Endothelial cell of umbilical vein (primary cell): ENCODE data around the gene NLGN1. TPM values are rescaled to one million over a fixed set of nuclear protein-coding genes. Genes with fewer than 3 reads are reported as not detected.

Experiments used
- BruUV-seq: library from RNA; stranded (reverse); fragments of 400-500 nt; replicated peaks from 2 replicates; lab custom pipeline; 2021; lab: Mats Ljungman, UMichigan
- CTCF ChIA-PET: fragments of 300-600, 350-600 bp; sonication (Branson Sonifier 250); formaldehyde crosslinking; loops from one replicate; lab custom pipeline; 2021; ENCODE audit warnings: antibody characterized with exemption, inconsistent platforms; lab: Charles Lee
- POLR2A ChIA-PET: fragments of 300-600, 350-600 bp; sonication (Branson Sonifier 250); formaldehyde crosslinking; loops from one replicate; lab custom pipeline; 2021; ENCODE audit warnings: antibody characterized with exemption, inconsistent platforms; lab: Charles Lee
- DNase-seq: peaks from one replicate; pipeline ENCODE4 v3.0.0-alpha.2; 2011; ENCODE audit warnings: low read depth, low spot score
- FAIRE-seq: peaks from 2 replicates; lab custom pipeline; 2011; peaks lifted over from hg19 to GRCh38; lab: Jason Lieb, UNC
- H2AFZ ChIP-seq: 2 replicates; pipeline ENCODE4 v1.6.0; 2012; ENCODE audit warnings: low read depth, low read length, control low read depth, inconsistent platforms
- H3K27ac ChIP-seq: 2 replicates; pipeline ENCODE4 v1.5.1; 2011; ENCODE audit warnings: low read depth, mild to moderate bottlenecking, control low read depth, low read length, moderate library complexity; ENCODE audit not compliant: insufficient read depth
- H3K27me3 ChIP-seq, 2 experiments: 2 replicates each; pipeline versions ENCODE4 v1.6.0 to v1.6.1; 2011; ENCODE audit warnings: low read length in 2 of 2, mixed read lengths in 1 of 2; ENCODE audit not compliant: control insufficient read depth in 2 of 2, insufficient read depth in 2 of 2
- H3K36me3 ChIP-seq, 2 experiments: 2 replicates in 1 of 2; 3 replicates in 1 of 2; pipeline ENCODE4 v1.5.1; 2011; ENCODE audit warnings: low read length in 2 of 2, mild to moderate bottlenecking in 1 of 2, moderate library complexity in 1 of 2; ENCODE audit not compliant: control insufficient read depth in 2 of 2, insufficient read depth in 2 of 2; ENCODE audit errors: extremely low read depth in 1 of 2
- H3K4me1 ChIP-seq: 3 replicates; pipeline ENCODE4 v1.5.1; 2011; ENCODE audit warnings: mild to moderate bottlenecking, low read length; ENCODE audit not compliant: control insufficient read depth, insufficient read depth; ENCODE audit errors: extremely low read depth
- H3K4me2 ChIP-seq: 2 replicates; pipeline ENCODE4 v1.6.1; 2011; ENCODE audit warnings: low read length, control low read depth, mixed read lengths; ENCODE audit not compliant: insufficient read depth
- H3K4me3 ChIP-seq, 3 experiments: fragments of 200-600 bp in 1 of 3; sonication (generic), shearing (Covaris generic) in 1 of 3; replicated peaks in 1 of 3; 2 replicates each; pipeline ENCODE4 v1.5.1; 2011 to 2016; ENCODE audit warnings: control low read depth in 3 of 3, low read length in 3 of 3, mild to moderate bottlenecking in 2 of 3, inconsistent platforms in 1 of 3, low read depth in 1 of 3, moderate library complexity in 1 of 3; ENCODE audit not compliant: insufficient read depth in 1 of 3
- H3K79me2 ChIP-seq: 2 replicates; pipeline ENCODE4 v1.6.0; 2012; ENCODE audit warnings: low read length, inconsistent platforms; ENCODE audit not compliant: control insufficient read depth, insufficient read depth
- H3K9ac ChIP-seq: replicated peaks from 2 replicates; pipeline ENCODE3; 2011; ENCODE audit warnings: low read length, control low read depth; ENCODE audit not compliant: insufficient read depth; ENCODE audit errors: extremely low read depth
- H3K9me1 ChIP-seq: replicated peaks from 3 replicates; pipeline ENCODE4 v1.6.0; 2011; ENCODE audit warnings: mild to moderate bottlenecking, low read length; ENCODE audit not compliant: control insufficient read depth, insufficient read depth; ENCODE audit errors: extremely low read depth
- H3K9me3 ChIP-seq: replicated peaks from 2 replicates; pipeline ENCODE4 v1.5.1; 2012; ENCODE audit warnings: low read length, inconsistent platforms; ENCODE audit not compliant: control insufficient read depth, insufficient read depth
- H4K20me1 ChIP-seq: replicated peaks from 2 replicates; pipeline ENCODE3; 2011; ENCODE audit warnings: mild to moderate bottlenecking, low read length; ENCODE audit not compliant: control insufficient read depth, insufficient read depth; ENCODE audit errors: extremely low read depth
- CTCF ChIP-seq, 2 donors: IDR thresholded peaks; 1 replicate in 1 of 2; 2 replicates in 1 of 2; pipeline ENCODE4 v1.5.1; 2011; ENCODE audit warnings: low read length in 2 of 2, mild to moderate bottlenecking in 2 of 2, moderate library complexity in 2 of 2, control low read depth in 1 of 2, inconsistent platforms in 1 of 2, low read depth in 1 of 2; ENCODE audit not compliant: insufficient read depth in 1 of 2; ENCODE audit errors: extremely low read depth in 1 of 2
- EZH2 ChIP-seq: IDR thresholded peaks from 2 replicates; pipeline ENCODE4 v1.6.1; 2012; ENCODE audit warnings: borderline replicate concordance, low read depth, mild to moderate bottlenecking, moderate library complexity, low read length, inconsistent platforms; ENCODE audit not compliant: severe bottlenecking
- GATA2 ChIP-seq: IDR thresholded peaks from 2 replicates; pipeline ENCODE4 v1.7.0; 2011; ENCODE audit warnings: low read depth, mild to moderate bottlenecking, moderate library complexity, mixed read lengths, low read length; ENCODE audit not compliant: insufficient read length, insufficient read depth
- JUN ChIP-seq: IDR thresholded peaks from 2 replicates; pipeline ENCODE4 v1.6.1; 2011; ENCODE audit warnings: borderline replicate concordance, low read depth; ENCODE audit not compliant: insufficient read length, insufficient read depth
- MAX ChIP-seq: IDR thresholded peaks from 2 replicates; pipeline ENCODE4 v1.6.1; 2011; ENCODE audit not compliant: insufficient read depth, insufficient read length
- MYC ChIP-seq: IDR thresholded peaks from one replicate; pipeline ENCODE4 v1.6.1; 2011; ENCODE audit warnings: mild to moderate bottlenecking, low read depth, low read length
- POLR2A ChIP-seq: IDR thresholded peaks from 2 replicates; pipeline ENCODE4 v1.6.1; 2012; ENCODE audit warnings: low read depth, mild to moderate bottlenecking, control low read depth, low read length
- POLR2AphosphoS5 ChIP-seq: IDR thresholded peaks from 2 replicates; pipeline ENCODE4 v1.6.1; 2012; ENCODE audit warnings: low read depth, mild to moderate bottlenecking, control low read depth, low read length, moderate library complexity; ENCODE audit not compliant: insufficient read depth
- dilution Hi-C: fragments of 300-500 bp; cut with MboI; formaldehyde crosslinking; loops from one replicate; pipeline ENCODE4 v1.15.0; 2019; ENCODE audit warnings: low sequenced_read_pairs; ENCODE audit not compliant: extremely low pct_ligation_motif_present
- intact Hi-C: fragments of 100-400 bp; cut with micrococcal nuclease; formaldehyde crosslinking; loops from one replicate; pipeline ENCODE4 v1.10.0; 2022
- polyA plus RNA-seq, 4 experiments: library from polyadenylated mRNA; depleted of rRNA in 3 of 4; stranded (reverse) in 3 of 4; unstranded in 1 of 4; fragments of >200 nt; gene quantifications; 2 replicates each; pipeline versions ENCODE4 v1.2.1 to v1.2.3, GENCODE V29; 2011 to 2012; ENCODE audit warnings: missing spikeins in 1 of 4
- total RNA-seq: library from RNA; stranded (reverse); gene quantifications from 2 replicates; pipeline ENCODE4 v1.2.3, GENCODE V29; 2021

Gene NLGN1
- total and polyA plus RNA-seq, 2 donors (not counting 3 experiments of a cell fraction or from before 2014, with no cell fraction given), result 7.9 to 16.3 TPM

GRCh38 chr3:174242311-174243041 is 844.9 kb downstream of the NLGN1 start:
- Histone ChIP-seq H3K4me1 (no peaks in the 10 kb centered on the region), H3K79me2 (no peaks in the 10 kb centered on the region), H3K27ac (no peak overlapping the region), H3K9me3 (no peaks in the 10 kb centered on the region), H3K4me2 (no peak overlapping the region), H3K9ac (no peak overlapping the region), H3K9me1 (no peaks in the 10 kb centered on the region), H3K27me3 (no peaks in the 10 kb centered on the region), H3K36me3 (no peaks in the 10 kb centered on the region), H4K20me1 (no peaks in the 10 kb centered on the region), H2AFZ (no peak overlapping the region), H3K4me3 (no peak overlapping the region)
- POLR2A ChIA-PET, result no interaction called here
- no peak for TF ChIP-seq GATA2
- no peak for TF ChIP-seq POLR2AphosphoS5
- no peak for TF ChIP-seq EZH2
- no peak for TF ChIP-seq MYC
- TF ChIP-seq MAX, result no peak
- intact Hi-C loops (no loop called here), dilution Hi-C loops (no loop called here)
- no TSS peak for BruUV-seq
- CTCF ChIA-PET, result no interaction called here
- DNase-seq (no peak), FAIRE-seq (no peak)

GRCh38 chr3:174243171-174243570 is 845.6 kb downstream of the NLGN1 start:
- Histone ChIP-seq H3K9ac (no peak overlapping the region), H3K27me3 (no peaks in the 10 kb centered on the region), H3K27ac (no peak overlapping the region), H3K9me1 (no peaks in the 10 kb centered on the region), H2AFZ (no peak overlapping the region), H3K4me3 (no peak overlapping the region), H3K4me2 (no peak overlapping the region), H3K9me3 (no peaks in the 10 kb centered on the region), H3K4me1 (no peaks in the 10 kb centered on the region), H3K79me2 (no peaks in the 10 kb centered on the region), H4K20me1 (no peaks in the 10 kb centered on the region), H3K36me3 (no peaks in the 10 kb centered on the region)
- ChIA-PET CTCF (no interaction called here), POLR2A (no interaction called here)
- DNase-seq, result no peak
- intact Hi-C loops, result no loop called here
- dilution Hi-C loops, result no loop called here
- FAIRE-seq, result no peak
- BruUV-seq, result no TSS peak
- TF ChIP-seq JUN (no peak), MYC (no peak), MAX (no peak), POLR2A (no peak), EZH2 (no peak), POLR2AphosphoS5 (no peak), CTCF (IDR thresholded peaks at IDR 0.05; ENCODE audit: extremely low read depth in 1 of 2, insufficient read depth in 1 of 2, low read depth in 1 of 2, low read length in 2 of 2) (no peak), GATA2 (no peak)
